ENCODE data around the gene CD300A.

The CD300A gene

GRCh38 chr17:74431568-74432423, 34.6 kb upstream of the CD300A start, which contains the start of gene GPRC5C (continued):
- no peak for TF ChIP-seq ZNF223 (tag by site-specific recombination; IDR thresholded peaks at IDR 0.05)
- TF ChIP-seq ZNF157 (tag by site-specific recombination; IDR thresholded peaks at IDR 0.05) = no peak
- no peak for TF ChIP-seq MEIS1 (CRISPR knock-in tag; IDR thresholded peaks at IDR 0.05; ENCODE audit: borderline replicate concordance)
- no peak for TF ChIP-seq ZFP37 (tag by site-specific recombination; IDR thresholded peaks at IDR 0.05)
- TF ChIP-seq, protein P1, sequence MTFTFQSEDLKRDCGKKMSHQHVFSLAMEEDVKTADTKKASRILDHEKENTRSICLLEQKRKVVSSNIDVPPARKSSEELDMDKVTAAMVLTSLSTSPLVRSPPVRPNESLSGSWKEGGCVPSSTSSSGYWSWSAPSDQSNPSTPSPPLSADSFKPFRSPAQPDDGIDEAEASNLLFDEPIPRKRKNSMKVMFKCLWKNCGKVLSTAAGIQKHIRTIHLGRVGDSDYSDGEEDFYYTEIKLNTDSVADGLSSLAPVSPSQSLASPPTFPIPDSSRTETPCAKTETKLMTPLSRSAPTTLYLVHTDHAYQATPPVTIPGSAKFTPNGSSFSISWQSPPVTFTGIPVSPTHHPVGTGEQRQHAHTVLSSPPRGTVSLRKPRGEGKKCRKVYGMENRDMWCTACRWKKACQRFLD (tag by site-specific recombination; IDR thresholded peaks at IDR 0.05) = no peak
- TF ChIP-seq, protein P2, sequence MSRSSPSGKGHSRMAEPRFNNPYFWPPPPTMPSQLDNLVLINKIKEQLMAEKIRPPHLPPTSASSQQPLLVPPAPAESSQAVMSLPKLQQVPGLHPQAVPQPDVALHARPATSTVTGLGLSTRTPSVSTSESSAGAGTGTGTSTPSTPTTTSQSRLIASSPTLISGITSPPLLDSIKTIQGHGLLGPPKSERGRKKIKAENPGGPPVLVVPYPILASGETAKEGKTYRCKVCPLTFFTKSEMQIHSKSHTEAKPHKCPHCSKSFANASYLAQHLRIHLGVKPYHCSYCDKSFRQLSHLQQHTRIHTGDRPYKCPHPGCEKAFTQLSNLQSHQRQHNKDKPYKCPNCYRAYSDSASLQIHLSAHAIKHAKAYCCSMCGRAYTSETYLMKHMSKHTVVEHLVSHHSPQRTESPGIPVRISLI (tag by site-specific recombination; IDR thresholded peaks at IDR 0.05) = no peak
- peak; percentile 71 for TF ChIP-seq ZNF341 (tag by site-specific recombination; IDR thresholded peaks at IDR 0.05; ENCODE audit: low read depth)
- peak; percentile 50 for TF ChIP-seq ZNF10 (tag by site-specific recombination; IDR thresholded peaks at IDR 0.05)
- no peak for TF ChIP-seq ZNF521 (tag by site-specific recombination; IDR thresholded peaks at IDR 0.05)
- TF ChIP-seq ZBTB8A (tag by site-specific recombination; IDR thresholded peaks at IDR 0.05) = peak; percentile 90
- TF ChIP-seq KLF1 (tag by site-specific recombination; IDR thresholded peaks at IDR 0.05) = peak; percentile 80
- no peak for TF ChIP-seq HIC1 (tag by site-specific recombination; IDR thresholded peaks at IDR 0.05)
- peak; percentile 95 for TF ChIP-seq ZFHX2 (tag by site-specific recombination; conservative IDR thresholded peaks at IDR 0.05)
- TF ChIP-seq KLF16 (tag by site-specific recombination; IDR thresholded peaks at IDR 0.05) = peak; percentile 68
- TF ChIP-seq, protein P3, sequence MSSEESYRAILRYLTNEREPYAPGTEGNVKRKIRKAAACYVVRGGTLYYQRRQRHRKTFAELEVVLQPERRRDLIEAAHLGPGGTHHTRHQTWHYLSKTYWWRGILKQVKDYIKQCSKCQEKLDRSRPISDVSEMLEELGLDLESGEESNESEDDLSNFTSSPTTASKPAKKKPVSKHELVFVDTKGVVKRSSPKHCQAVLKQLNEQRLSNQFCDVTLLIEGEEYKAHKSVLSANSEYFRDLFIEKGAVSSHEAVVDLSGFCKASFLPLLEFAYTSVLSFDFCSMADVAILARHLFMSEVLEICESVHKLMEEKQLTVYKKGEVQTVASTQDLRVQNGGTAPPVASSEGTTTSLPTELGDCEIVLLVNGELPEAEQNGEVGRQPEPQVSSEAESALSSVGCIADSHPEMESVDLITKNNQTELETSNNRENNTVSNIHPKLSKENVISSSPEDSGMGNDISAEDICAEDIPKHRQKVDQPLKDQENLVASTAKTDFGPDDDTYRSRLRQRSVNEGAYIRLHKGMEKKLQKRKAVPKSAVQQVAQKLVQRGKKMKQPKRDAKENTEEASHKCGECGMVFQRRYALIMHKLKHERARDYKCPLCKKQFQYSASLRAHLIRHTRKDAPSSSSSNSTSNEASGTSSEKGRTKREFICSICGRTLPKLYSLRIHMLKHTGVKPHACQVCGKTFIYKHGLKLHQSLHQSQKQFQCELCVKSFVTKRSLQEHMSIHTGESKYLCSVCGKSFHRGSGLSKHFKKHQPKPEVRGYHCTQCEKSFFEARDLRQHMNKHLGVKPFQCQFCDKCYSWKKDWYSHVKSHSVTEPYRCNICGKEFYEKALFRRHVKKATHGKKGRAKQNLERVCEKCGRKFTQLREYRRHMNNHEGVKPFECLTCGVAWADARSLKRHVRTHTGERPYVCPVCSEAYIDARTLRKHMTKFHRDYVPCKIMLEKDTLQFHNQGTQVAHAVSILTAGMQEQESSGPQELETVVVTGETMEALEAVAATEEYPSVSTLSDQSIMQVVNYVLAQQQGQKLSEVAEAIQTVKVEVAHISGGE (tag by site-specific recombination; conservative IDR thresholded peaks at IDR 0.05; ENCODE audit: low read depth) = no peak
- peak; percentile 79 for TF ChIP-seq WT1 (tag by site-specific recombination; IDR thresholded peaks at IDR 0.05)
- 0 out of 2 replicates have a peak, but pooled peaks have one; percentile 66 for TF ChIP-seq ZNF561 (tag by site-specific recombination; IDR thresholded peaks at IDR 0.05; ENCODE audit: borderline replicate concordance)
- no peak for TF ChIP-seq ZNF169 (tag by site-specific recombination; IDR thresholded peaks at IDR 0.05)
- TF ChIP-seq ZNF280C (tag by site-specific recombination; IDR thresholded peaks at IDR 0.05) = no peak
- TF ChIP-seq ZNF274 (IDR thresholded peaks at IDR 0.05; ENCODE audit: low read length) = no peak
- TF ChIP-seq ZNF274 (tag by site-specific recombination; IDR thresholded peaks at IDR 0.05; ENCODE audit: borderline replicate concordance) = no peak
- TF ChIP-seq SCRT2 (tag by site-specific recombination; IDR thresholded peaks at IDR 0.05) = peak; percentile 73
- TF ChIP-seq ZFP69B (tag by site-specific recombination; IDR thresholded peaks at IDR 0.05) = no peak
- no peak for TF ChIP-seq PRDM6 (tag by site-specific recombination; IDR thresholded peaks at IDR 0.05)
- TF ChIP-seq BCL11B (tag by site-specific recombination; IDR thresholded peaks at IDR 0.05; ENCODE audit: low read depth) = no peak
- TF ChIP-seq ZNF394 (tag by site-specific recombination; IDR thresholded peaks at IDR 0.05; ENCODE audit: borderline replicate concordance) = no peak
- no peak for TF ChIP-seq ZNF423 (tag by site-specific recombination; IDR thresholded peaks at IDR 0.05)
- TF ChIP-seq SETDB1 (IDR thresholded peaks at IDR 0.05; ENCODE audit: insufficient read length, low read length) = no peak
- TF ChIP-seq GLIS1 (tag by site-specific recombination; IDR thresholded peaks at IDR 0.05) = peak; percentile 96
